Epithelial cell of esophagus (primary cell): ENCODE measurements around the gene NEK2.

ENCODE experiments used
- DNase-seq: peaks from one replicate; pipeline ENCODE4 v3.0.0; 2010; ENCODE audit warnings: low read depth
- H3K4me3 ChIP-seq: 2 replicates; pipeline ENCODE4 v1.5.1; 2011; ENCODE audit warnings: mild to moderate bottlenecking, low read length, control low read depth
- CTCF ChIP-seq: IDR thresholded peaks from 2 replicates; pipeline ENCODE4 v1.5.1; 2011; ENCODE audit warnings: low read depth, mild to moderate bottlenecking, low read length, control low read depth, inconsistent platforms; ENCODE audit not compliant: insufficient read depth; ENCODE audit errors: missing control alignments

The NEK2 gene

GRCh38 chr1:211704543-211704942 is 29.1 kb upstream of the NEK2 start:
- no peak for DNase-seq
- no peak for TF ChIP-seq CTCF
- H3K4me3 ChIP-seq: no peak overlapping the region

GRCh38 chr1:211703812-211704537 is 28.6 kb upstream of the NEK2 start:
- peak; percentile 29 for DNase-seq
- no peak for TF ChIP-seq CTCF
- H3K4me3 ChIP-seq: no peak overlapping the region

GRCh38 chr1:211701733-211702132 is 26.3 kb upstream of the NEK2 start:
- H3K4me3 ChIP-seq: no peak overlapping the region
- no peak for TF ChIP-seq CTCF
- DNase-seq: peak; percentile 78

GRCh38 chr1:211699059-211699458 is 23.6 kb upstream of the NEK2 start:
- H3K4me3 ChIP-seq: no peak overlapping the region
- no peak for TF ChIP-seq CTCF
- DNase-seq: no peak

GRCh38 chr1:211698161-211699026 is 23.0 kb upstream of the NEK2 start:
- peak; percentile 77 for DNase-seq
- H3K4me3 ChIP-seq: no peak overlapping the region
- peak; percentile 96 for TF ChIP-seq CTCF

- DNase-seq: no peak
- H3K4me3 ChIP-seq: no peak overlapping the region
- TF ChIP-seq CTCF: no peak
Measured at GRCh38 chr1:211697356-211697755, 21.9 kb upstream of the NEK2 start.
